ENCODE results near the gene TRIP12.

- TF ChIP-seq MAX (IDR thresholded peaks at IDR 0.05; ENCODE audit: low read depth): no peak
- no peak for TF ChIP-seq RAD21 (IDR thresholded peaks at IDR 0.05; ENCODE audit: low read length)
- TF ChIP-seq CTCF (IDR thresholded peaks at IDR 0.05): no peak
- no peak for TF ChIP-seq POLR2AphosphoS5 (IDR thresholded peaks at IDR 0.05; ENCODE audit: low read depth, low read length)
- no peak for TF ChIP-seq JUND (IDR thresholded peaks at IDR 0.05)
- TF ChIP-seq SIN3A (IDR thresholded peaks at IDR 0.05; ENCODE audit: borderline replicate concordance, low read depth, low read length): no peak
- TF ChIP-seq ZBTB33 (IDR thresholded peaks at IDR 0.05; ENCODE audit: borderline replicate concordance, low read depth): no peak
- no peak for TF ChIP-seq EP300 (IDR thresholded peaks at IDR 0.05; ENCODE audit: borderline replicate concordance in 1 of 2, low read depth in 1 of 2, low read length in 1 of 2)
- TF ChIP-seq GABPA (IDR thresholded peaks at IDR 0.05; ENCODE audit: low read depth): no peak
- TF ChIP-seq SMC3 (IDR thresholded peaks at IDR 0.05; ENCODE audit: low read depth, low read length): no peak
- no peak for TF ChIP-seq USF2 (IDR thresholded peaks at IDR 0.05; ENCODE audit: borderline replicate concordance, low read depth, low read length)
- TF ChIP-seq RFX5 (IDR thresholded peaks at IDR 0.05; ENCODE audit: low read length): no peak
- no peak for TF ChIP-seq RCOR1 (IDR thresholded peaks at IDR 0.05; ENCODE audit: low read length)
These were observed 22.2 kb downstream of the TRIP12 start for GRCh38 chr2:229899604-229900003.

All from SK-N-SH (cell line).